ENCODE data around the gene GRIN2C.

GRIN2C gene

DNA sequence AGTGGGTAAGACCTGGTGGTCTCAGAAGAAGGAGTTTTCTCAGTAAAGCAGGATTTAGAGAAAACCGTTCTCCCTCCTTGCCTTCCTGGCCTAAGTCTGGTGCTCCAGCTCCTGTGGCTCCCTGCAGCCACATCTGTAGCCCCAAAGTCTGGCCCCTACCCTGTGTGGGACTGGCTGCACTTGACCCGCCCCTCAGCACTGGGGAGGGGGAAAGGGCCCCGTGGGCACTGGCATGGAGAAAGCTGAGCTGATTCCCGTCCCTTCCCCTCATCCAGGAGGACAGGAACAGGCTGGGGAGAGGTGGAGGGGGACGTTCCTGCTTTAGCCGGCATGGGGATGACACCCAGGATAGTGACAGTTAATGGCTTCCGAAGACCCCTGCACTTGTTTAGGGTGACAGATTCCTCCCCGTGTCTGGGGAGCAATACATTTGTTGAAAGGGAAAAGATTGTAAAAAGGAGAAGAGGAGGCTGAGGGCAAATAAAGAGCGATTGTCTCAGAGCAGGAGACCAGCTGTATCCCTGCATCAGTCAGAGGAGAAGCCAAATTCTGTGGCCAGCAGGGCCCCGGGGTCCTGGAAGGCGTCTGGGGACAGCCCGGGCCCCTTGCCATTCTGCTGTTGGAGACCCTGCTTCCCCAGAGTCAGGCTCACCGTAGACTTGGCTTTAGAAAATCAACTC is 37.9 kb downstream of the GRIN2C start:
- no peak for DNase-seq (ENCODE audit: low spot score)

- DNase-seq (ENCODE audit: low spot score): no peak
These were observed 39.8 kb downstream of the GRIN2C start for GRCh38 chr17:74819801-74820436.

DNA sequence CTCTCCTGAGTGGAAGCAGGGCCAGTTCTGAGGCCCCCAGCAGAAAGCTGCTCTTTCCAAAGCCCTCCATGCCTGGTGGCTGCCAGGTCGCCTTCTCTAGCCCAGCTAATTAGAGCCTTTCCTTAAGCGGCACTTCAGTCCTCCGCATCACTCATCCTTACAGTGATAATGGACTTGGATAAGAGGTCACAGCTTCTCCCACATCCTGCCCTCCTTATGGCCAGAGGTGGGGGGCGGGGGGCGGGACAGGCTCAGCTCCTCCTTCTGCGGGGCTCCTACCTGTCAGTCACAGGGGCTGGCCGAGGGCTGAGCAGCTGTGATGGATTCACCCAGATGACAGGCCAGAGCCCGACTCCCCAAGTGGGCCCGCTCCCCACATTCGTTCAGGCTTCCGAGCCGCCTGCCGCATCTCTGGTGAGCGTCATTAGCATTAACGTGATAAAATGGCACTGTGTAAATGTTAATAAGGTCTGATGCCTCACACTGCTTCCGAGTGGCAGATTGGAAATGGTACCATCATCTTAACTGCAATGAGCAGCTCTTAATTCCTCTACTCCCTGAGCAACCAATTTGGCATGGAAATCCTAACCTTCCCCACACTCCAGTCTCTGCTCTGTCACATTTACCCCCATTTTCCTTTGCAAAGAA is 41.3 kb downstream of the GRIN2C start:
- DNase-seq (ENCODE audit: low spot score): no peak

DNA sequence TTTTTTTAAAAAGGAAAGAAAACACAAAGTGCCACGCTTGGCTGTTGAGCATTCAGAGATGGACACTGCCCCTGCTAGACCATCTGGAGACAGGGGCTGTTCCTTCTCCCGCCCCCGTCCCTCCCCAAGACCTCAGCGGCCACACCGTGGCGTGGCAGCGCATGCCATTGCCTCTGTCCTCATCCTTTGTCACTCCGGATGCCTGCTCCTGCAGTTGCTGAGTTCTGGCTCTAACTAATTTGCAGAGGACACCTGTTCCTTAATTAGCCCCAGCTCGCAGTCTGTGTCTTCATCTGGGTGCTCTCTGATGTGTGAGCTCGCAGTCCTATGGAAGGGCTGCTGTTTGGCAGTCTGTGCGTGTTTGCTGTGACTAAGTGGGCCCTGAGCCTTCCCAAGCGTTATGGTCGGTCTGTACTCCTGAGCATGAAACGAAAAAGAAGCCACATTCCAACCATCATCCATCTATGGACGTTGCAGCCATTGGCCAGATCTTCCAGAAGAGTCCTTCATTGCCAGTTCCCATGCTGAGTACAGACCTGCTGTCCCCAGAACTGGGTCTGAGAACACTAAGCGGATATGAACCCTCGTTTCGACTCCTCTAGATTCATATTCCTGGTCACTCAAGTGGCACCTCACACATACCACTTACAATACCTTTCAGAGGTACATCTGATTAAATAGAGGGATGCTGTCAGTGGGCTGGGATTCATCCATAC is 42.6 kb downstream of the GRIN2C start:
- DNase-seq (ENCODE audit: low spot score): no peak

- DNase-seq (ENCODE audit: low spot score): peak; percentile 34
These were observed 43.9 kb downstream of the GRIN2C start for GRCh38 chr17:74815550-74816370.

DNA sequence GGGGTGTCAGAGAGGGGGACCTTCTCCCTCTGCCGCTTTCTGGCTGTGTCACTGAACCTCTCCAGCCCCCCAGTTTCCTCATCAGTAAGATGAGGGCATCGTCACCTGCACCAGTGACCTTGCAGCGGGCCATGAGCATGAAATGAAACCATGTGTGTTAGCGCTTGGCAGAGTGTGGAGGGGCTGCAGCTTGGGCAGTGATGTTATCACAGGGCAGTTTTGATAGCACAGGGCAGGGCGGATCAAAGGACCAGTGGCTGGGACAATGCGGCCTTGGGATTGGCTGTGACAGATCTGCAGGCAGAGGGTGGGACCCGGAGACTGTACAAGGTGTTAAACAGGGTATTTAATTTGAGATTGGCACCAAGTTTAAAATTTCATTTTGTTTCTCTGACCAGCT is 44.6 kb downstream of the GRIN2C start:
- DNase-seq (ENCODE audit: low spot score): no peak

- DNase-seq (ENCODE audit: low spot score): no peak
These were observed 45.2 kb downstream of the GRIN2C start for GRCh38 chr17:74814453-74814852.

DNA sequence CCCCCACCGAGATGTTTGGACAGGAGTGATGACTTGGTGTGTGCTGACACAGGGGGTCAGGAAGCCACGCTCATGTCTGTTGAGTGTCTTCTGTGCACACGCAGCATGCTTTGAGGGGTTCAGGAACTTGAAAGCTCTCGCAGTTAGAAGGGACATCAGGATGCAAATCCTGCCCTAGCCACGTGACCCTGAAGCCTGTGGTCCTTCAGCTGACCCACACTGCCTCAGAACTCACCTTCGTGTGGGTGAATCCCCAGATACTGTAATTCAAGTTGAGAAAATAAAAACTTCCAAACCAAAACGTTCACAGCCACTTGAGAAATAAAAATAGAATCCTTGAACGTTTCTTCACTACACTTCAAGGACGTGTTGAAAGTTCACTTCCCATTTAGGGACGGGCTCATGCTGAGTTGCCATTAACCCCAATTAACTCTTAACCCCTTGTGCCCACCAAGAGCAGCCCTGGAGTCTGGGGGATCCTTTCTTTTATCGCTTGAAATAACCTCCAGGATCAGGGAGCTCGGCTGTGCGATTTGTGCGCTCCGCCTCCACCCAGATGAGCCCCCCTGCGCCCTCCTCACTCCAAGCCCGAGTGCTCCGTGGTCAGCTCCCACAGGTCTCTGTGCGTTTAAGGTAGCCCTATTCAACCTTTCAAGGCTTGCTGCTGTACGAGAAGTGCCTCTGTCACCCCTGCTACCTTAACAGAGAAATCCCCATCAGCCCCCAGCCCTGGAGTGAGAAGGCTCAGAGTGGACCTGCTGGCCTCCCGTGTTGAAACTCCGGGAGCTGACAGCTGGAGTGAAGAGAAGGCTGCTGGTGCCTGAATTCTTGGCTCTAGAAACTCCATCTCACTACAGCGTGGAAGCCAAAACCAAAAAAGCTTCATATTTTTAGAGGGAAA is 47.3 kb downstream of the GRIN2C start:
- DNase-seq (ENCODE audit: low spot score): no peak

- DNase-seq (ENCODE audit: low spot score): no peak
These were observed 48.8 kb downstream of the GRIN2C start for GRCh38 chr17:74810699-74811485.

DNA sequence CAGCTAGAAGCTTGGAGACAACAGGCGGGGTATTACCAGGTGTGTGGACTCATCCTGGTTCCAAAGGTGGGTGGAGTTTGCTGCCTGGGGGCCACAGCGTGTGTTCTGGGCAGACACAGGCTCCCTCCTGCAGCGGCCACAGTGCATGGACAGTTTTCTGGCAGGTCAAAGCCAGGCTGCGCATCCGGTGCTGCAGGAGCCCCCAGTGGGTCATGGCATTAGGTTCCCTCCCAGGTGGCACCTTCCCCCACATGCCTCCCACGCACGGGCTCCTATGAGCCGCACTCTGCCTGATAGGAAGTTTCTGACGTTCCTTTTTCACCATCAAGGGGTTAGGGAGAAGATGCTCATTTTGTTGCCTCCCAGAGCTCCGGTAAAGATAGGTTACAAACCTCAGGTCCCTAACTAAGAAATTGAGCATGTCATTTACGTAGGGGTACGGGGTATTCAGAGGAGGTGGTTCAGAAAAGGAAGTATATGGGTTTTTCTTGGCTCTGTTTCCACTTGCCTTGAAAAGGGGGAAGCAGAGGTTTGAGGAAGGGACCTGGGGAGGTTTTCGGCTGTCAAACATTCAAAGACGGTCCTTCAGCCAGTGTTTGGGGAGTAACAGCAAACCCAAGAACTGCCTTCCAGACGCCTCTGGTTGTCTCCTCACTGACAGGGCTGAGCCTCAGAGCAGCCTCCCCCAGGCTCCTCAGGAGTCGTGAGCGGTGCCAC is 50.8 kb downstream of the GRIN2C start:
- no peak for DNase-seq (ENCODE audit: low spot score)

DNA sequence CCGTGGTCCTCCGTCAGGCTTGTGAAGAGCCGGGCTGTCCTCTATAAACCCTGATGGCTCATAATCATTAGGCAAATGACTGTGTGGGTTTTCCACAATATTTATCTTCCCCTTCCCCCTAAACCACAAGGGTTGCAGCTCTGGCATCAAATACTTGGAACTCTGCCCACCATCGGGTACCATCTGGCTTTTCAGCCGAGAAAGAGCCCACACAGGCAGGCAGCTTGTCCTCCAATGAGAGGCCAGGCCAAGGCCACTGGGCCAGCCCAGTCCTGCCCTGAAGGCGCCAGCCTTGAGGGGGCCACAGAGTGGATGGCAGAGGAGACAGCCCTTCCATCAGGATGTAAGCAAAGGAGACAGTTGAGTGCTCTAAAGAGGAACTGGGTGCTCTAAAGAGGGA is 51.8 kb downstream of the GRIN2C start:
- no peak for DNase-seq (ENCODE audit: low spot score)

- no peak for DNase-seq (ENCODE audit: low spot score)
These were observed 52.2 kb downstream of the GRIN2C start for GRCh38 chr17:74807441-74807840.

DNA sequence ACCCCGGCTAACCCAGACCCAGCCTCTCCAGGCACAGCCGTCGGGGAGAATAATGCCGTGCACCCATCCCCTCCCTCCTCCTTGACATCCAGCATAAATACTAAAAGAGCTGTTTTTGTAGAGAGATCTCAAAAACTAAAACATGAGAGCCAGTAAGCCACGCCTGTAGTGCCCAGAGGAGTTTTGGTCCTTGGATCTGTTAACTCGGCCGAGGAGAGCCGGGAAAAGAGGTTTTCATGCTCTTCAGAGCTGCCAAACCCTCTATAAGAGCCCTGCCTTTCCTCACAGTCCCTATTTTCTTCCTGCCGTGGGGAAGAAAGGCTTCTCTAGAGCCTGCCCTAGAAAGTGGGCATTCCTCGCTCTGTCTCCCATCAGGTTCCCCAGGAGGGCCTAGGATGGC is 53.4 kb downstream of the GRIN2C start:
- DNase-seq (ENCODE audit: low spot score): no peak

DNA sequence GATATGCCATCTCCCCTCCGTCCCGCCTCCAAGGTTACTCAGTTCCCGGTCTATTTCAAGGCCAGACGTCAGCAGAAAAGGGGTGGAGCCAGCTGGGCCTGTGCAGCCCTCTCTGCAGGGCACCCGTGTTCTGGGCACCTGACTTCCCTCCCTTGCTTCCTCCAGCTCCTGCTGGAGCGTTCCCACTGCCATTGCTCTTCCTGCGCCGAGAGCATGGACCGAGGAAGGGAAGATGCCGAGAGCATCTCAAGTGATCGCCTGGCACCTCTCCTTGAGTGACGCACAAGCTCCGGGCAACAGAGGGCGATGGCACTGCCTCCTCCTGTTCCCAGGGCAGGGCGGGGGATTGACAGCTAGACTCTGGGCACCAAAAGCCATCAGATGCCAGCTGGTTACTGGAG is 54.1 kb downstream of the GRIN2C start:
- no peak for DNase-seq (ENCODE audit: low spot score)

DNA sequence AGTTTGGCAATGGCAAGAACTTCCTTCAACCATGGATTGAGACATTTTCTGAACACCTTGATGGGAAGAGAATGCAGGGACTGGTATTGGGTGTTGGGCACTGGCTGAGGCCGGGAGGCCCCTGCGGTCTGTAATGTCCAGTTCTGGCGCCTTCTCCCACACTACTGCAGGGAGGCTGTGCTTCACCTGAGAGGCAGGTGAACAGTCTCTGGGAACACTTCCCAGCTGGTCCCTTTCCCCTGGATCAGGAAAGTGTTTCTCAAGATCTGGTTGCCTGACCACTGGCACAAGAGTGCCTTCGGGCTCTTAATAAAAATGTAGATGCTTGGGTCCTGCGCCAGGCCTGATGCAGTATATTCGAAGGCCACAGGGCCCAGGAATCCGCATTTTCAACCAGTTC is 55.0 kb downstream of the GRIN2C start:
- no peak for DNase-seq (ENCODE audit: low spot score)

DNA sequence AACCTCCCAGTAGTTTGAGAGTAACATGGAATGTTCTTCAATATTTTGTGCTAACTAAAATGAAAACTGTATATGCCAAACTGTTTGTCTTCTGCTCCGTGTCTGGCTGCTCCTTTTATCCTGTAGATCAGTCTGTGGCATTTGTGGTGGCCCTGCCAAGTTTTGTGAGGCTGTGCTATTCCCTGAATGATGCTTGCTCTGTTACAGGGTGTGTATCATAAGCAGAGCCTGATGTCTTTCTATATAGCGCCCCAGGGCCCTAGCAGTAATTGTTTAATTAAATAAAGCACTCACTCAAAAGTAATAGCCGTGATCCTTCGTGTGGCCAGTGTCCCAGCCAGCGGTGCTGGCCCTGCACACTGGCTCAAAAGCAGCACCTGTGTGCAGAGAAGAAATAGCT is 55.7 kb downstream of the GRIN2C start:
- no peak for DNase-seq (ENCODE audit: low spot score)

DNA sequence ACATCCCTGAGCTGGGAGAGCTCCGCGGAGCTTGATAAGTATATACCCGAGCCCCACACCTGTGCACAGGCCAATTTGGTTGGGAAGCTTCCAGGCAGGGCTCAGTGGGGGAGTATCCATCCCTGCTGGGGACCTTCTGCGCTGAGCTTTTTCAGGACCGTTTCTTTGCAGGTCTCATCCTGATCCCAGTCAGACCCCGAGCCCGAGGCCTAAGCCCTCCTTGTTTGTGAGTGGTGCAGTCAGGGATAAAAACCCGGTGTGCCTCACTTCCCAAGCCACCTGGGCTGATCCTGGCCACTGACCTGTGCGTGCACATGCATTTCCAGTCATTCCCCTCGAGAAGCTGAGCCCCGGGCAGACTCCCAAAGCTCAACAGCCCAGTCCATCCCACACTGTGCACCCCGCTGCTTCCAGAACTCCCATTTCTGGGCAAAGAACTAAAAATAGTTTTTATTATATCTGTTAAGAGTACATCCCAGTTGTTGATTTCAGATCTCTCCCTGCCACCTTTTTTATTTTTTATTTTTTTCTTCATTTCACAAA is 56.2 kb downstream of the GRIN2C start:
- DNase-seq (ENCODE audit: low spot score): no peak

DNA sequence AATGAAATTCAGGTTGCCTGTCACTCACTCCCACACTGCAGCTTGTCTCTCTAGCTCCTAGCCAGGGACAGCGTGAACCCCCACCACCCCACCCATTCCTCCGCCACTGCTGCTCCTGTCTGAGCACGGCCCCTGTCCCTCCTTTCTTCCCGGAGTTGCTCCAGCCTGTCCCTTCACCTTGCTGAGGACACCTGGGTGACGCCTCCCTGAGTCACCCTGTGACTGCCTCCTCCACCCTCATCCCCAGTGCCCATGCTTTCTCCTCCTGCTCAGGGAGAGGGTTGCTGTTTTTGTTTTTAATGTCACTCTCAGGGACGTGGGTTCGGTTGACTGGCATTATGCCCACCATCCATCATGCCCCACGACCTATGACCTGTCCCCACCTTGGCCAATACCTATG is 57.8 kb downstream of the GRIN2C start:
- no peak for DNase-seq (ENCODE audit: low spot score)

- no peak for DNase-seq (ENCODE audit: low spot score)
These were observed 59.2 kb downstream of the GRIN2C start for GRCh38 chr17:74800531-74800930.
